HT-29 (cell line): ENCODE results near the gene HIVEP2. TPM values are rescaled to one million over a fixed set of nuclear protein-coding genes. Genes with fewer than 3 reads are reported as not detected.

Source experiments
- DNase-seq: peaks from one replicate; pipeline ENCODE4 v3.0.0-alpha.2; 2015; ENCODE audit warnings: low spot score
- total RNA-seq: library from RNA; depleted of rRNA; stranded (reverse); fragments of >200 nt; shearing (Covaris generic); gene quantifications from 2 replicates; pipeline ENCODE4 v1.2.3, GENCODE V29; 2014

The HIVEP2 gene
- total RNA-seq, 1 experiment from 2014 or later = 5.3 TPM

GRCh38 chr6:142867988-142868812 lies 76.8 kb downstream of the HIVEP2 start:
- DNase-seq = no peak

- DNase-seq = no peak
These were observed 77.6 kb downstream of the HIVEP2 start for GRCh38 chr6:142867355-142867801.

- no peak for DNase-seq
These were observed 81.0 kb downstream of the HIVEP2 start for GRCh38 chr6:142863981-142864380.

GRCh38 chr6:142861711-142862110 lies 83.3 kb downstream of the HIVEP2 start:
- DNase-seq = no peak

- no peak for DNase-seq
These were observed 84.5 kb downstream of the HIVEP2 start for GRCh38 chr6:142860498-142860897.

GRCh38 chr6:142857796-142858555 lies 87.0 kb downstream of the HIVEP2 start:
- DNase-seq = no peak

GRCh38 chr6:142857233-142857761 lies 87.7 kb downstream of the HIVEP2 start:
- no peak for DNase-seq

- no peak for DNase-seq
These were observed 88.2 kb downstream of the HIVEP2 start for GRCh38 chr6:142856624-142857232.

GRCh38 chr6:142855893-142856623 lies 88.9 kb downstream of the HIVEP2 start:
- DNase-seq = no peak

GRCh38 chr6:142854589-142855488 lies 90.1 kb downstream of the HIVEP2 start:
- DNase-seq = no peak

- DNase-seq = no peak
These were observed 91.5 kb downstream of the HIVEP2 start for GRCh38 chr6:142853244-142854180.

- DNase-seq = no peak
These were observed 93.4 kb downstream of the HIVEP2 start for GRCh38 chr6:142851601-142852000.

- DNase-seq = no peak
These were observed 94.1 kb downstream of the HIVEP2 start for GRCh38 chr6:142850679-142851423.

GRCh38 chr6:142848976-142849375 lies 96.0 kb downstream of the HIVEP2 start:
- no peak for DNase-seq

- DNase-seq = no peak
These were observed 96.8 kb downstream of the HIVEP2 start for GRCh38 chr6:142848156-142848555.

- DNase-seq = no peak
These were observed 98.1 kb downstream of the HIVEP2 start for GRCh38 chr6:142846883-142847287.

GRCh38 chr6:142846459-142846831 lies 98.5 kb downstream of the HIVEP2 start:
- no peak for DNase-seq
